ENCODE results near the gene CAMK1D. TPM values are rescaled to one million over a fixed set of nuclear protein-coding genes. Genes with fewer than 3 reads are reported as not detected.
A peak's percentile ranks its signal among the peaks of the same experiment; 100 is the strongest.

CAMK1D gene
- total RNA-seq, 1 experiment from 2014 or later = 6.3 TPM

DNA sequence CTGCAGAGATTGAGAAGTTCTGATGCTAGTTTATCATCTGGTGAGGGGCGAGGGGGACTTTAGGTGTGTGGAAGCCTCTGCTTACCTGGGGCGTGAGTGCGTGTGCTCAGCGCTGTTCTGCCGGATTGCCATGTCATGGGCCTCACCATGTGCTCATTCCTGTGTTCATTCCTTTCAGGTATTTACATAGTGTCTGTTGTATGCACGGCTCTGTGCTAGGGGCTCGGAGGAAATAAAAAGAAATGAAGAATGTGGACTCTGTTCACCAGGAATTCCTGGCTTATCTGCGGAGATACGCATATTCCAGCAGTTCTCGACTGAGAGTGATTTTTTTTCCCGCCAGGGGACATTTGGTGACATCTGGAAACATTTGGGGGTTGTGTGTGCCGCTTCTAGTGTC, 152.0 kb downstream of the CAMK1D start:
- Histone ChIP-seq H3K79me1 (ENCODE audit: insufficient read depth, low read depth, low read length, poor library complexity, severe bottlenecking) (no peaks in the 10 kb centered on the region), H3K4me2 (ENCODE audit: insufficient read depth, insufficient read length, low read length) (no peak overlapping the region), H3K14ac (ENCODE audit: insufficient read depth, low read length) (no peak overlapping the region), H2AK5ac (ENCODE audit: insufficient read length, low read length) (no peak overlapping the region), H3K9me3 (ENCODE audit: control insufficient read depth, low read depth, low read length) (no peaks in the 10 kb centered on the region), H3K9ac (ENCODE audit: extremely low read depth, insufficient read length, low read length) (no peak overlapping the region), H3K56ac (ENCODE audit: insufficient read length, low read depth, low read length) (no peak overlapping the region), H3T11ph (ENCODE audit: low read length) (no peak overlapping the region), H3K23me2 (ENCODE audit: insufficient read length, low read depth, low read length, poor library complexity, severe bottlenecking) (no peaks in the 10 kb centered on the region), H4K8ac (replicated peaks; ENCODE audit: insufficient read length, low read depth, low read length) (no peak overlapping the region), H2BK120ac (ENCODE audit: low read depth, low read length, poor library complexity, severe bottlenecking) (no peak overlapping the region), H3K18ac (ENCODE audit: insufficient read length, low read depth, low read length) (no peak overlapping the region), H3K27ac (ENCODE audit: insufficient read length, low read depth, low read length) (no peak overlapping the region), H2AFZ (ENCODE audit: low read length) (no peak overlapping the region), H4K20me1 (ENCODE audit: control insufficient read depth, insufficient read depth, insufficient read length) (no peaks in the 10 kb centered on the region), H4K91ac (ENCODE audit: insufficient read length, low read depth, low read length) (no peak overlapping the region), H4K5ac (ENCODE audit: insufficient read length, low read depth, low read length) (no peak overlapping the region), H2BK12ac (ENCODE audit: insufficient read length, low read depth, low read length) (no peak overlapping the region), H3K27me3 (ENCODE audit: insufficient read depth, low read length) (no peaks in the 10 kb centered on the region), H2BK15ac (ENCODE audit: low read depth, low read length) (no peak overlapping the region), H3K4me1 (ENCODE audit: insufficient read depth, low read length) (no peaks in the 10 kb centered on the region; the same call in 1 of the 2 replicates), H2BK5ac (ENCODE audit: insufficient read length, low read length) (no peak overlapping the region), H3K4ac (ENCODE audit: low read depth, low read length) (no peak overlapping the region), H3K23ac (ENCODE audit: insufficient read length, low read depth, low read length) (no peak overlapping the region), H2BK20ac (ENCODE audit: low read depth, low read length, poor library complexity, severe bottlenecking) (no peak overlapping the region), H3K79me2 (ENCODE audit: insufficient read depth, low read length) (no peaks in the 10 kb centered on the region)
- Mint-ChIP-seq H3K9me3 (no peaks in the 10 kb centered on the region; a peak in 1 of 5 replicates), H3K27me3 (ENCODE audit: low read depth) (no peaks in the 10 kb centered on the region), H3K36me3 (ENCODE audit: insufficient read depth in 1 of 3, low read depth in 3 of 3) (no peaks in the 10 kb centered on the region), H3K4me1 (peaks cover 25 to 29% of the 10 kb centered on the region in 2 experiments), H3K4me3 (no peak overlapping the region), H3K27ac (peak overlapping the region in 2 of 3 experiments; percentile 3 to 65; a peak in 2 of 7 replicates)
- DNase-seq = no peak
- no CpG with 5 or more reads among the region's 12 CpGs for WGBS (ENCODE audit: extremely low coverage, insufficient read length, low lambda C conversion rate)
- no peak for TF ChIP-seq CTCF (conservative IDR thresholded peaks at IDR 0.05)

All from H9 (cell line).